ENCODE data around the gene TAF9B.
A peak's percentile ranks its signal among the peaks of the same experiment; 100 is the strongest.
"Not testable (repeated sequence)": the region's sequence is repeated elsewhere in the genome, so short reads cannot be mapped to it uniquely, and the experiment has no call there.

TAF9B gene

DNA sequence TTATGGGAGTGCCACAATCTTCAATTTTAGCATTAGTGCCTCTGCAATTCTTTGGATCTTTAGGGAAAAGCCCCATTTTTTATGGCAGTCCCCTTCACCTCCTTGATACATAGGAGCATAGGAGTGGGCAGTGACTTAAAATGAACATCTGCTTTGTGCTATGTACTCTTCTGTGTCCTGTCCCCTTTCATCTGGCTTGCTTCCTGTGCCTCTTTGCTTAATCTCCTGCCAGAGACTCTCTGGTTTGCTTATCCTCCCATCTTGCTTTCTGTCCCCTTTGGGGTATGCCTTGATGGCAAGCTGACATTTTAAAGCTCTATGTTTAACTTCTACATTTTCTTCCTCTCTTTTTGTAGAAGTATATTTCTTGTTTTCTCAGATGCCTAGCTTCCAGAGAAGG is 23.1 kb downstream of the TAF9B start:
- no peak for DNase-seq (ENCODE audit: low read depth)

DNA sequence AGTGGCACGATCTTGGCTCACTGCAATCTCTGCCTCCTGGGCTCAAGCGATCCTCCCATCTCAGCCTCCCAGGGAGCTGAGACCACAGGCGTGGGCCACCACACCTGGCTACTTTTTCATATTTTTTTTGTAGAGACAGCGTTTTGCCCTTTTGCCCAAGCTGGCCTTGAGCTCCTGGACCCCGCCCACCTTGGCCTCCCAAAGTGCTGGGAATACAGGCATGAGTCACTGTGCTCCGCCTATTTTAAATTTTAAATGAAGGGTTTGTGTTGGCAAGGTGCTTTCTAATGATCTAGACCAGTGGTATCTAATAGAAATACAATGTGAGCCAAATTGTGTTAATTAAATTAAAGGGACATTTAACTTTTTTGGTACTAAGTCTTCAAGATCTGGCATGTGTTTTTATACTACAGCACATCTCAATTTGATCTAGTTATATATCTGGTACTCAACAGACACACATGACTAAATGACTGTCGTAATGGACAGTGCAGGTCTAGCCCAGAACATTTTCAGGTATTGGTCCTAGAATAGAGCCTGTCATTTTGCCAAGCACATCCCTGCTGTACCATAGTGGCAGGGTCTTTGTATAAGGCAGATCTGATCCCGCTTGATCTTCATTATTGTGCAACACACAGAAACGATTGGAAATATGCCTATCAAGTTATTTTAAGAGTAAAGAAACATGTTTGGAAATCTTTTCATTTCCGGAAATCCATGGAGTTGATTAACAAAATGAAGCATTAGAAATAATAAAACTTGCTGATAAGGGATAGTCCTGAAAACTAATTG is 28.1 kb downstream of the TAF9B start:
- DNase-seq (ENCODE audit: low read depth), result no peak

DNA sequence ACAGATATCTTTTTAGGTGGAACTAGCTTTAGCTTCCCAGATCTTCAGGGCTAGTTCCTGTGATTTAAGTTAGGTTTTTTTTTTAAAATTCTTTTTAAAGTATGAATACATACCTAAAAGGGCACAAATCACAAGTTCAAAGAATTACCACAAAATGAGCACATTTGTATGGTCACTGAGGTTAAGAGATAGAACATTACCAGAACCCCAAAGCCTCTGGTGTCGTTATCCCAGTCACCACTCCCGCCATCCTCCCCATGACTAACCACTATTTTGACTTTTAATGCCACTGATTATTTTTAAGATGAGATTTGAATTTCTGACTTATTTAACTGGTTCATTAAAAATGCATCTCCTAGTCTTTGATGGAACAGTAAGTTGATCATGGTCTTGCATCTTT is 30.0 kb downstream of the TAF9B start:
- no peak for DNase-seq (ENCODE audit: low read depth)

DNA sequence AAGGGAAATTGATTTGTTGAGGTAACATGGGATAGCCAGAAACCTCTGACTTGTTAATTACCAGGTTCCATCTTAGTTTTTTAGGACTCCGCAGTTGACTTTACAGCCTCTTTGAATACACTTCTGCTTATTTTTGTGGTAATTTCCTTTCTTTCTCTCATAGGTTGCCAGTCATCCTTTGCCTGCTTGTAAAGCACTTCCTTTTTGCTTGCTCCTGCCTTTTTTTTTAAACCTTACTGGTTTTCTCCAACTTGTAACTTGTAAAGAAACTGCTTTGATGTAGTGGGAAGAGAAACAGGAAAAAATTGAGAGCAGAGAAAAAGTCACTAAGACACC is 32.8 kb downstream of the TAF9B start:
- DNase-seq (ENCODE audit: low read depth), result no peak

DNA sequence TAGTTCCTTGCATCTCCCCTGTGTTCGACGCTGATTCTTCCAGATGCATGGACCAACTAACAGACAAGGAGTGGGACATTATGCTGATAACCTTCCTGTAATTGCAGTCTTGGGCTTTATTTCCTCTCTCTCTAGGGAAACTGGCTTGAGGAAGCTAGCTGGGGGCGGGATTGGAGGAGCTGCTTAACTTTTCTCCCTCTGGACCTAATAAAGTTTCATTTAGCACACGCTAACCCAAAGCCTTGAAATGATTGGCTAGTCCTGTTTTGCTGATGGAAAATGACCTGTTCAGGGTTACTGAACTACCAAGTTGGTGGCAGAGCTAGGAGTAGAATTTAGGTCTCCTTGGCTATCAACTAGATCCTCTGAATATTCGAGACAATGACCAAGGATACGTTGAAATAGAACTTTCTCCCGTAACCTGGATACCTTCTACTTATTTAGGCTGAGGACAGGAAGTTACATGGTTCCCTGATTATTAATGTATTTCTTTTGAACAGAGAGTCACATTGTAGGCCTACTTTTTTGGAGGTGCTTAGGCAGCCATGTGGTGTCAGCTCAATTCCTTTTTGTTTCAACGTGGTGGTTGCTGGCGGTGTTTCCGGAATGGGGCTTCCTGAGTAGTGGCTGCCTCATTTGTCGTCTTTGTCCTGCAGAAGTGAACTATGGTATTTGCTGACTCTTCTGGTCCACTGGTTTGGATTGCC is 33.4 kb downstream of the TAF9B start:
- no peak for DNase-seq (ENCODE audit: low read depth)

DNA sequence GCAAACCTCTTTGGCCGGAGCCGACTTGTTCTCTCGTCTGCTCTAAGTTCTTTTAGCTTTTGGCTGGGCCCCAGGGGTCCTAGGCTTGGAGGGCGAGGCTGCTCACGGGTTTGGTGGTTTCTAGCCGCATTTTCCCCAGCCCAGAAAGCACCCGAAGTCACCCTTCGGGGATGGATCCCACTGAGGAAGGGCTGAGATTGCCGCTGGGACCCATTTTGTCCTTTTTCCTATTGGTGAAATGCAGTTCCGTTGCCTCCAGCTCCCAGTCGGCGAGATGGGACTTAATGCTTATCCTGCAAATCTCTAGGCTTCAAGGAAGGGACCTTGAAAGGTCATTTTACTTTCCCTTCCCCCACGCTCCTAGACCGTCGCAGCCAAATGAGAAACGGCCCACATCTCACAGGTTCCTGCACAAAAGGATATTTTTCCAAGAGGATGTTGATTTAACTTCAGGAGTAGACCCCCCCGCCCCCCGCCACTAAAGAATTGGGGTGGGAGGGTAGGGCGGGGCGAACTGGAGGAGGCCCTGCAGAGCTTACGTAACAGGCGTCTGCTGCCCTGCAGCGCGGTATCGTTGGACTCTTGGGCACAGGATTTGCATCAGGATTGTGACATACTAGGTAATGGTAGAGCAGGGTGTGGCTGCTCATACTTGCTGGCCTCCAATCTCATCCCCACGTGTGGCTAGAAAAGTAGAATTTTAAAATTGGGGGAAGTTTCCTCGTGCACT is 34.8 kb downstream of the TAF9B start:
- peak; percentile 52 for DNase-seq (ENCODE audit: low read depth)

DNA sequence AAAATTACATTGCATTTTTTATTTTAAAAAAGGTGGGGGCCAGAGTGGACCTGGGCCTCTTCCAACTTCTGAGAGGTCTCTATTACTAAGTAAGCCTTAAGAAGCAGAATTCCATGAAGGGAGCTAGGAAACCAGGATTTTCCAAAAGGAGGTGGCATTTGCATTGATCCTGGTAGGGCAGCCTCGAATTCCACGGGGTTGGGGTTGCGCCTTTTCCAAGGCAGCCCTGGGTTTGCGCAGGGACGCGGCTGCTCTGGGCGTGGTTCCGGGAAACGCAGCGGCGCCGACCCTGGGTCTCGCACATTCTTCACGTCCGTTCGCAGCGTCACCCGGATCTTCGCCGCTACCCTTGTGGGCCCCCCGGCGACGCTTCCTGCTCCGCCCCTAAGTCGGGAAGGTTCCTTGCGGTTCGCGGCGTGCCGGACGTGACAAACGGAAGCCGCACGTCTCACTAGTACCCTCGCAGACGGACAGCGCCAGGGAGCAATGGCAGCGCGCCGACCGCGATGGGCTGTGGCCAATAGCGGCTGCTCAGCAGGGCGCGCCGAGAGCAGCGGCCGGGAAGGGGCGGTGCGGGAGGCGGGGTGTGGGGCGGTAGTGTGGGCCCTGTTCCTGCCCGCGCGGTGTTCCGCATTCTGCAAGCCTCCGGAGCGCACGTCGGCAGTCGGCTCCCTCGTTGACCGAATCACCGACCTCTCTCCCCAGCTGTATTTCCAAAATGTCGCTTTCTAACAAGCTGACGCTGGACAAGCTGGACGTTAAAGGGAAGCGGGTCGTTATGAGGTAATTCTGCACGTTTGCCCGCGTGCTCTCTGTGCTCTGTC is 35.6 kb downstream of the TAF9B start, which contains the start of gene PGK1:
Gene PGK1 (plus strand): TSS at position 626 of the 824 bp plus-strand sequence. CDS start 93 bp downstream, at position 719.
- peak; percentile 94 for DNase-seq (ENCODE audit: low read depth)

DNA sequence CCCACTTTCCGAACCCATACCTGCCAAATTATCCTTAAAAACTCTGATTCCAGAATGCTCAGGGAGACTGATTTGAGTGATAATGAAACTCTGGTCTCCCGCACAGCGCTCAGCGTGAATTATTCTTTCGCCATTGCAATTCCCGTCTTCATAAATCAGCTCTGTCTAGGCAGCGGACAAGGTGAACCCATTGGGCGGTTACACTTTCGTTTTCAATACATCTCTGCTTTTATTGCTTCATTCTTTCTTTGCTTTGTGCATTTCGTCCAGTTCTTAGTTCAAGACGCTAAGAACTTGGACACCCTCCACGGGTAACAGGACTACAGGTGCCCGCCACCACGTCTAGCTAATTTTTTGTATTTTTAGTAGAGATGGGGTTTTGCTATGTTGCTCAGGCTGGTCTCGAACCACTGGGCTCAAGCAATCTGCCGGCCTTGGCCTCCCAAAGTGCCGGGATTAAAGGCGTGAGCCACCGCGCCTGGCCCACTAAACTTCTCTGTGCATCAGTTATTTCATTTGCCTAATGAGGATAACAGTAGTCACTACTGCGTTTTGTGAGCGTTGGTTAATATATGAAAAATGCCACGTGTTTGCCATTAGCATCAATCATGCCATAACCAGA is 36.3 kb downstream of the TAF9B start:
- no peak for DNase-seq (ENCODE audit: low read depth)

DNA sequence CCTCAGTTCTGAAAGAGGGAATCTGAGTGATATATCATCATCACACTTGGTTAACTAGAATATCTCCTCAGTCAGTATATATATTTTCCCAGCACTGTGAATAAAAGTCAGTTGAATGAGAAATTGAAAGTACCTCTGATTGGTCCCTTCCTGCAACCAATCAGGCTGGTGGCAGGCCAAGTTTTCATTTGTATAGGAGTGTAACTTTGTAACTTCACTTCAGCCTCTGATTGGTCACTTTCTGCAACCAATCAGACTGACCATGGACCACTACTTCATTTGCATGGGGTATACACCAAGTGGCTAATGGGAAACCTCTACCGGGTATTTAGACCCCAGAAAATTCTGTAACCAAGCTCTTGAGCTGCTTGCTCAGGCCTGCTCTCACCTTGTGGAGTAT is 37.4 kb downstream of the TAF9B start:
- DNase-seq (ENCODE audit: low read depth), result no peak

DNA sequence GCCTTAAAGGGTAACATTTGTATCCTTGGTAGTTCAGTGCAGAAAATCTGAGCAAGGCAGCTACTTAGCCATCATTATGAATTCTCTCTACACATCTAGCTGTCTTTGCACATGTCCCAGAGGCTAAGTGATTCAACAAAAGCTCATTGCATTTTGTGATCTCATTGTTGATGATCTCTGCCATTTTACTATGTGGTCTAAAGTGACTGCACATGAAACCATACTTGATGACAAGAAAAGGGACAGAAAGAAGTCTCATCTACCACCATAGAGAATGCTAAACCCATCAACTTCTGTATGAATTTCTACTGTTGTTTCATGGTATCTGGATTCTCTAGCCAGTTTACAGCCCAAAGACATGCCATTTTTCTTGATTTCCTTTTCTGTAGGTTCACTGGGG is 41.3 kb downstream of the TAF9B start:
- no peak for DNase-seq (ENCODE audit: low read depth)

DNA sequence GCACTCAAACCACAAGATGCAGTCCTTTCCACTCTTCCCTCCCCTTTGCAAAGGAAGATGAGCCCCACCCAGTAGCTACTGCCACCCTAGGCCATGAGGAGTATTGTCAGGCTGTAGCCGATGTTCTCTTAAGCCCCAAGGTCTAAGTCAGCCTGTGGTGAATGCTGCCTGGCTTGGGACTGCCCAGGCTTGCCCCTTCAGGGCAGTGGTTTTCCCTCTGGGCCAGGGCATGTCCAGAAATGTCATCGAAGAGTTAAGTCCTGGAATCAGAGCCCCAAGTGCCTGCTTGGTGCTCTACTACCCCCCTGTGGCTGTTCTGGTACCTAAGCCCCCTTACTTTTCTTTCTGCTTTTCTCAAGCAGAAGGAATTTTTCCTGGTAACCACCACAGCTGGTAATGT is 47.2 kb downstream of the TAF9B start:
- peak; percentile 20 for DNase-seq (ENCODE audit: low read depth)

DNA sequence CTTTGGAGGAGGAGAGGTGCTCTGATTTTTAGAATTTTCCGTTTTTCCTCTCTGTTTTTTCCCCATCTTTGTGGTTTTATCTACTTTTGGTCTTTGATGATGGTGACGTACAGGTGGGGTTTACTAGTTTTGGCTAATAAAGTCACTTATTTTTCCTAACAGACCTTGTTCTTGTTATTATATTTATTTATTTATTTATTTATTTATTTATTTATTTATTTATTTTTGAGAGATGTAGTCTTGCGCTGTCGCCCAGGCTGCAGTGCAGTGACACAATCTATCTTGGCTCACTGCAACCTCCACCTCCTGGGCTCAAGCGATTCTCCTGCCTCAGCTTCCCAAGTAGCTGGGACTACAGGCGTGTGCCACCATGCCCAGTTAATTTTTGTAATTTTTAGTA is 58.0 kb downstream of the TAF9B start:
- DNase-seq (ENCODE audit: low read depth), result not testable (repeated sequence)
